UCSD-AML1 (cell line): Measurements from ENCODE around the gene TAF13.
A peak's percentile ranks its signal among the peaks of the same experiment; 100 is the strongest.

Source experiments
- DNase-seq: peaks from one replicate; lab custom pipeline; 2025; ENCODE audit not compliant: unreplicated experiment; lab: John Stamatoyannopoulos, UW

TAF13 gene

GRCh38 chr1:109075531-109076490 lies at the start of gene TAF13:
TAF13 (minus strand) TSS chr1:109076003; CDS start chr1:109075947, 56 bp downstream.
- DNase-seq: peak; percentile 94

- DNase-seq: no peak
These were observed 44.6 kb upstream of the TAF13 start for GRCh38 chr1:109120356-109120755.

GRCh38 chr1:109118089-109118488 lies 42.3 kb upstream of the TAF13 start:
- no peak for DNase-seq

- no peak for DNase-seq
These were observed 40.5 kb upstream of the TAF13 start for GRCh38 chr1:109116286-109116685.

- no peak for DNase-seq
These were observed 39.9 kb upstream of the TAF13 start for GRCh38 chr1:109115685-109116084.

- DNase-seq: no peak
These were observed 38.5 kb upstream of the TAF13 start for GRCh38 chr1:109114342-109114674.

GRCh38 chr1:109113590-109114341 lies 38.0 kb upstream of the TAF13 start, which contains the start of gene ELAPOR1:
ELAPOR1 (plus strand) TSS chr1:109114115; CDS start chr1:109114184, 69 bp downstream.
- no peak for DNase-seq

- peak; percentile 87 for DNase-seq
These were observed 37.0 kb upstream of the TAF13 start for GRCh38 chr1:109112652-109113285.

- DNase-seq: no peak
These were observed 36.4 kb upstream of the TAF13 start for GRCh38 chr1:109112056-109112651.

GRCh38 chr1:109111386-109112055 lies 35.7 kb upstream of the TAF13 start:
- no peak for DNase-seq

GRCh38 chr1:109109906-109110305 lies 34.1 kb upstream of the TAF13 start:
- DNase-seq: no peak

- no peak for DNase-seq
These were observed 32.0 kb upstream of the TAF13 start for GRCh38 chr1:109107785-109108184.

GRCh38 chr1:109105881-109106280 lies 30.1 kb upstream of the TAF13 start:
- DNase-seq: no peak

GRCh38 chr1:109104364-109105151 lies 28.8 kb upstream of the TAF13 start:
- no peak for DNase-seq

- peak; percentile 97 for DNase-seq
These were observed 24.4 kb upstream of the TAF13 start for GRCh38 chr1:109099938-109100773.

- DNase-seq: no peak
These were observed 20.3 kb upstream of the TAF13 start for GRCh38 chr1:109096120-109096519.

- no peak for DNase-seq
These were observed 19.8 kb upstream of the TAF13 start for GRCh38 chr1:109095631-109096030.

GRCh38 chr1:109094871-109095270 lies 19.1 kb upstream of the TAF13 start:
- DNase-seq: no peak

GRCh38 chr1:109094377-109094803 lies 18.6 kb upstream of the TAF13 start:
- no peak for DNase-seq
